GM19099 (cell line): ENCODE data around the gene DCLK2.

ENCODE experiments used
- POLR2A ChIP-seq: IDR thresholded peaks from 3 replicates; pipeline ENCODE4 v1.6.1; 2011; ENCODE audit warnings: low read depth; ENCODE audit not compliant: insufficient read length; ENCODE audit errors: extremely low read depth

Gene DCLK2

GRCh38 chr4:150089732-150090131, 11.5 kb downstream of the DCLK2 start:
- TF ChIP-seq POLR2A = no peak

DNA sequence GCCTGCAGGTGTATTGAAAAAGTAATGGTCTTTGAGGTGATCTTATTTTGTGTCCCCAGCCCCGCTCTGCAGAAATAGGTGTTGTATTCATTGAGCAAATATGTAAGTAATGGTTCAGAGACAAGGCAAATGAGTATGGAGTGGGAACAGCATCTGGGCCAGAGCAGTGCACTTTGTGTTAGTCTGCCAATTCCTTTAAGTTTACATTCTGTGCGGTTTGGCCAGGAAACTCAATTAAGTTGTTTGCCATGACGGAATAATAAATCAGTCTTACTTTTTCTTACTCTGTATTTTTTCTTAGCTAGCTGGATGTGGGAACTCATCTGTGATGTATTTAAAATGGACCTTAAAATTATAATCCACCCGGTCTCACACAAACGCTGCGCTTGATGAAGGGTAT, 12.6 kb downstream of the DCLK2 start:
- no peak for TF ChIP-seq POLR2A

- no peak for TF ChIP-seq POLR2A
These were observed 16.4 kb downstream of the DCLK2 start for GRCh38 chr4:150094676-150095075.

DNA sequence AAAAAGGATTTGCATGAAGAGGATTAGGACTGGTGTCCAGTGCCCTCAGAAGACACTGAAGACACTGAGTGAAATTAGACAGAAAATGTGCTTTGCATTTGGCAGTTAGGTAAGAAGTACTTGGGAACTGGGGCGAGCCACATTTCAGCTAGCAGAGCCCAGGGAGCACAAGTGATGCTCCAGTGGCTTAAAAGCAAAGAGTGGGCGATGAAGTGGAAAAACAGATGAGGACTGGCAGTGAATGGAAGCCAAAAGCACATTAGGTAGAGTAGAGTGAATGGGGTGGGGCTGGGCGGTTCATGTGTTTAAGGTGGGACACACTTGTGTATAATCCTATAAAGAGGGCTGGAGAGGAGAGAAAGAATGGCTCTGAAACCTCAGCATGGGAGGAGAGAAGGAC, 18.4 kb downstream of the DCLK2 start:
- no peak for TF ChIP-seq POLR2A

- TF ChIP-seq POLR2A = no peak
These were observed 20.0 kb downstream of the DCLK2 start for GRCh38 chr4:150098214-150098613.

DNA sequence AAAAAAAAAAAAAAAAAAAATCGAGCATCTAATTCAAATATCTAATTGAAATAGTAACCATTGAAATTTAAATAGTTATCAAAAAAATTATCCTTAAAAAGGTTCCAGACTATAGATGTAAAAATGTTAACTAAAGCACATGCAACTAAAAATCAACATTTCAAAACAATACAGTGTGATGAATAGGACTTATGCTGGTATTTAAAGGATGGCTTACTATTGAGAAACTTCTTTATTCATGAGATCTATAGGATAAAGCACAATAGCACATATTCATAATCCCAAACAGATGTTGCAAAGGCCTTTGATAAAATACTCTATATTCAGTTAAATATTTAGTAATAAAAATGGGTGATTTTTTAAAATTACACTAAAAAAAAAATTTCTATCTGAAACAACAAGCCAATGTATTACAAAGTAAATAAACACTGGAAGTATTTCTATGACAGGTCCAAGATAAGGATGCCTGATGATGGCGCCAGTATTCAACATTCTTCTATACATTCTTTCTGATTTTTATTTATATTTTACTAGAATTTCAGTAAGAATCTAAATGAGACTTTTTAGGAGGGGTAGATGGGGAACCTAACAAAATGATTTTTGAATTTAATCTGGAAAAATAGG, 26.3 kb downstream of the DCLK2 start:
- no peak for TF ChIP-seq POLR2A

- no peak for TF ChIP-seq POLR2A
These were observed 28.6 kb downstream of the DCLK2 start for GRCh38 chr4:150106886-150107285.

GRCh38 chr4:150108691-150109090, 30.4 kb downstream of the DCLK2 start:
- no peak for TF ChIP-seq POLR2A

GRCh38 chr4:150114641-150115040, 36.4 kb downstream of the DCLK2 start:
- no peak for TF ChIP-seq POLR2A

GRCh38 chr4:150115851-150116250, 37.6 kb downstream of the DCLK2 start:
- TF ChIP-seq POLR2A = no peak

DNA sequence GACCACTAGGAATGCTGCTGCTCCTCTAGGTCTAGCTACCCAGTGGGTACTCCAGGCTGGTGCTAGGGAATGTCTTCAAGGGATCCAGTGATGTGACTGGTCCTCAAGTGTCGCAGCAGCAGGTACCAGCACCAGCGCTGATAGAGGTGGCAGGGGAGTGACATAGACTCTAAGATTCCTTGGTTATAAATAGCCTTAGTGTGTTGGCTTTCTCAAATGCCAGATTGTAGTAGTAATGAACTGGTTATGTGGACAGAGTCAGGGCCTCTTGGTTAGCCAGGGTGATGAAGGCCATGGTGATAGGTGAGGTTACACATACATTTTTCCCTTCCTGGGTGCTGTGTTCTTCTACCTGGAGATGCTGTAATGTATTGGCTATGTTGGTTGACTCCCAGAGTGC, 38.3 kb downstream of the DCLK2 start:
- TF ChIP-seq POLR2A = no peak

GRCh38 chr4:150117094-150117493, 38.8 kb downstream of the DCLK2 start:
- no peak for TF ChIP-seq POLR2A

DNA sequence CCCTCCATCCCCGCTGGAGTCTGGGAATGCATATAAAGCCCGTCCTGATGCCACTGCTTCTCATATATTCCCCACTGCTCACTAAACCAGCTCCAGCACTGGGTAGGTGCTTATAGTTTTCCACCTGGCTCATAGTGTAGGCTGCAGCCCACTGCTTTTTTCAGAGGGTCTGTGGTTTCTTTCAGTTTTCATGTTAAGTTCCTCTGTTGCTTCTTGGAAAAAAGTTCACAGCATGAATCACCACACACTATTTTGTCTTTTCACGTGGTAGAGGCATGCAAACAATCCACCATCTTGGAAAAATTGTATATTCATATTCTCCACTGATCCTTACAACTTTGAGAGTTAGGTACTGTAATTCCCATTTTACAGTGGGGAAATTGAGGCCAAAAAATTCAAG, 39.4 kb downstream of the DCLK2 start:
- TF ChIP-seq POLR2A = no peak

- no peak for TF ChIP-seq POLR2A
These were observed 41.2 kb downstream of the DCLK2 start for GRCh38 chr4:150119492-150119891.

- TF ChIP-seq POLR2A = no peak
These were observed 44.8 kb downstream of the DCLK2 start for GRCh38 chr4:150123087-150123486.

DNA sequence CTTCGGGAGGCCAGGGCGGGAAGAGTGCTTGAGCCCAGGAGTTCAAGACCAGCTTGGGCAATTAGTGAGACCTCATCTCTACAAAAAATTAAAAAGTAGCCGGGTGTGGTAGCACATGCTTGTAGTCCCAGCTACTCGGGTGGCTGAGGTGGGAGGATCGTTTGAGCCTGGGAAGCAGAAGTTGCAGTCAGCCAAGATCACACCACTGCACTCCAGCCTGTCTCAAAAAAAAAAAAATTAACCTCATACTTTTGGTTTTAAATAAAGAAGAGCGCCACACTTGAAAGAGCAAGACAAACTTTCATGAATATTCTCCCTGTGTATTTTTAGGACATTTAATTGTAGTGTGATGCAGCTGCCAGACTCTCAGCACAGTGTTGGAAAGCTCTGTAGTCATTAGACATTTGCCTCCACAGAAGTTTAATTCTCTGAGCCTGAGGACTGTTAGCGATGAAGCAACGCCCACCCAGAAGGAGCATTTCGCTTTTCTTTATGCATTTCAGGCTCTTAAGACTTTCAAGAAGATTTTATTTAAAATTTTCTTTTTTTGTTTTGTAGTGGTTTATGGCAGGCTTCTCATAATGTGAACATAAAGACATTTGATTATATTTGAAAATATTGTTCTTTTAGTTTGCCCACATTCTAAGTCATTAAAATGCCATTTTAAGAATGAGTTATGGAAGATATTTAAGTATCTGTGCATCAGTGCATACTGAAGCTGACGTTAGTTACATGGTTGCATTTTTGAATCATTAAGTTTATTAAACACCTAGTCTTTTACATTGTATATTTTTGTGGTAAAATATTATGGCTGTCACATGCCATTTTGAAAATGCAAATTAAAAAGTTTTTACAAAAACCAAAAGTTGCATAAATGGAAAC, 45.8 kb downstream of the DCLK2 start:
- TF ChIP-seq POLR2A = no peak
